ENCODE results near the gene CLEC2B.

- TF ChIP-seq CTCF (IDR thresholded peaks at IDR 0.05): no peak
- no peak for TF ChIP-seq POLR2A (IDR thresholded peaks at IDR 0.05)
These were observed 39.2 kb upstream of the CLEC2B start for GRCh38 chr12:9908350-9908749.
